ELR (cell line): ENCODE measurements around the gene PNMA3.
"Not testable (repeated sequence)": the region's sequence is repeated elsewhere in the genome, so short reads cannot be mapped to it uniquely, and the experiment has no call there.

Source experiments
- DNase-seq: peaks from one replicate; pipeline ENCODE4 v3.0.0-alpha.2; 2015; ENCODE audit warnings: low read depth

Gene PNMA3

GRCh38 chrX:153055871-153056749 is at the start of gene PNMA3:
TSS of gene PNMA3 (plus strand) at chrX:153056470. CDS start at chrX:153057056, 586 bp downstream.
- DNase-seq = no peak

- DNase-seq = not testable (repeated sequence)
Observed at GRCh38 chrX:153017174-153017573, 39.1 kb upstream of the PNMA3 start.

GRCh38 chrX:153019166-153019565 is 37.1 kb upstream of the PNMA3 start:
- no peak for DNase-seq

GRCh38 chrX:153026501-153026900 is 29.8 kb upstream of the PNMA3 start:
- not testable (repeated sequence) for DNase-seq

- not testable (repeated sequence) for DNase-seq
Observed at GRCh38 chrX:153028487-153028886, 27.8 kb upstream of the PNMA3 start.

- no peak for DNase-seq
Observed at GRCh38 chrX:153029162-153029561, 27.1 kb upstream of the PNMA3 start.

GRCh38 chrX:153029875-153030274 is 26.4 kb upstream of the PNMA3 start:
- DNase-seq = no peak

GRCh38 chrX:153030801-153031200 is 25.5 kb upstream of the PNMA3 start:
- no peak for DNase-seq

DNA sequence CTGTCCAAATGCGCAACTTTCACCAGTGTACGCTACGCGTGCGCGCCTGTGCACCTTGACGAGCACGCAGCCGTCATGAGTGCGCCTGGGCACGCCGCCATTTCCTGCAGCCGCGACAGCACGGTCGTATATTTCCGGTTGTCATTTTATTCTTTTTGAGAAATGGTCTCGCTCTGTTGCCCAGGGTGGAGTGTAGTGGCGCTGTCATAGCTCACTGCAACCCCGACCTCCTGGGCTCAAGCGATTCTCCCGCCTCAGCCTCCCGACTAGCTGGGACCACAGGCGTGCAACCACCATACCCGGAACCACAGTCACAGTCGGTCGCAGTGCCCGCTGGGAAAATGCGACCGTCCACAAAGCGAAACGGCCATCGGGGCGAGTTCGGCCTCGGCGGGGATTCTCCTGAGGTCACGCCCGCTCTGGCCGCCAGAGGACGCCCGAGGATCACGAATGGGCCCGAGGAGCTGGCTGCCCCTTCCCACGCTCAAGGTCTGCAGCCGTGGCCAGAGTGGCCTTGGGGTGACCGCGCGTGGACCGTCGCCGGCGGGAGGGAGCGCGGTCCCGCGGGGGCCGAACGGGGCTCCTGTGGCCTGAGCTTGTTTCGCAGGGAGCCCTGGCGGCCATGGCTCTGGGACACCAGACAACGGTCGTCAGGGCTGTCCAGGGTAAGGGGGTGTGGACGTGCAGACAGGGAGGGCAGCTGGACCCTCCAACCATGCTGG is 23.7 kb upstream of the PNMA3 start:
- peak; percentile 62 for DNase-seq

- no peak for DNase-seq
Observed at GRCh38 chrX:153049093-153049492, 7.2 kb upstream of the PNMA3 start.

GRCh38 chrX:153052534-153052933 is 3.7 kb upstream of the PNMA3 start:
- no peak for DNase-seq

GRCh38 chrX:153057281-153057680 is 1.0 kb downstream of the PNMA3 start:
- DNase-seq = no peak

DNA sequence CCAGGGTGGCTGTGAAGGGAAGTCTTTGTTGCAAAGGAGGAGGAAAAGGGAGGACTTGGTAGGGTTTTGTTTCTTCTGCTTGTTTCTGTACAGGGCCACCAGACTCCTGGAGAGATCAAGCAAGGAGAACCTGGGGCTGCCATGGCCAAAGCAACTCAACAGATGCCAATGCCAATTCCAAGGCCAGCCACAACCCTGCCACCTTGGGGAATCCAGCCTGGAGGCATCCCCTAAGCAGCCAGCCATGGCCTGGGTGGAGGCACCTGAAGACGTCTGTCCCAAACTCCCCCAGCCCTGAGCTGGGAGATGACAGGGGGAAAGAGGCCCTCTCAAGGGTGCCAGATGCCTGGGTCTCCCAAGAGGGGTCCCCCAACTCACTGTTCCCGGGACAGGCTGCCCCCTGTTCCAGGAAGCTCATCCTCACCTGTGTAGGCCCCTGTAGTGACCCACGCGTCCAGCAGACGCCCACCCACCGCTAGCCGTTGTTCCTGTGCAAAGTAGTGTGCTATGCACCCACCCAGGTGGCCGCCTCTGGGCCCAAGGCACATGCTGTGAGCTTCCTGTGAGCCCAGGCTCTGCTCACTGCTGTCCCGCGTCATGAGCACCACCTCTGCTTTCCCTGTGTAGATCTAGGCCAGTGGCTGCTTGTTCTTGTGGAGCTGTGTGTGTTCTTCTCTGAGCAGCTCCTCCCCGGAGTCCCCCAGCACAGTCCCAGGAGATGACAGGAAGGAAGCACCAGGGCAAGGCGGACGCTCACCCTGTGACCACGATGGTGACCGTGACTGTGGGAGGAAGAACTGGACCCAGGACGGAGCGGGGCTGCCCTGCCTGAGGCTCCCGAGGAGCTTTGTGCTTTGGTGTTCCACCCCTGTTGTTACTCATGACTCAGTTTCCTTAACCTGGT is 3.2 kb downstream of the PNMA3 start:
- no peak for DNase-seq

- DNase-seq = no peak
Observed at GRCh38 chrX:153060095-153060445, 3.8 kb downstream of the PNMA3 start.

- DNase-seq = peak; percentile 63
Observed at GRCh38 chrX:153061732-153062131, 5.5 kb downstream of the PNMA3 start.

- no peak for DNase-seq
Observed at GRCh38 chrX:153063315-153063714, 7.0 kb downstream of the PNMA3 start.

DNA sequence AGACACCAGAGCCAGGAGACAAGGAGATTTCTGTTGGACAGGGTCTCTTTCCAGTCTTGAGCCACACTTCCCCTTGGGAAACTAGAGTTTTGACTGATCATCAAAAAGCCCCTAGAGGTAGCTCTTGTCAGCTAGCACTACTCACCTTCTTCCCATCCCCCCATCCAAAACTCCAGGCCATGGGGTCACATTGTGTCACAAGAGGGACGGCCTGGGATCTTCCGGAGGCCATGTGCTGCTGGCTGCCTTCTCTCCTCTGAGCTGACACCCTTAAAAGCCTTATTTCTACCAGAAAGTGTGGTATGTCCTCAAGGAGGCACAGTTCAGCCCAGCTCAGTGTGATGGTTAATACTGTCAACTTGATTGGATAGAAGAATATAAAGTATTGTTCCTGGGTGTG is 7.8 kb downstream of the PNMA3 start:
- no peak for DNase-seq

- peak; percentile 5 for DNase-seq
Observed at GRCh38 chrX:153065389-153065788, 9.1 kb downstream of the PNMA3 start.

GRCh38 chrX:153066402-153066801 is 10.1 kb downstream of the PNMA3 start:
- DNase-seq = not testable (repeated sequence)

- not testable (repeated sequence) for DNase-seq
Observed at GRCh38 chrX:153071909-153072583, 15.8 kb downstream of the PNMA3 start, which contains the start of gene PNMA6A. TSS of gene PNMA6A (plus strand) at chrX:153072454. CDS start at chrX:153073063, 609 bp downstream.

- not testable (repeated sequence) for DNase-seq
Observed at GRCh38 chrX:153073331-153073730, 17.1 kb downstream of the PNMA3 start.
